ENCODE measurements around the gene AP2A1.

The AP2A1 gene

DNA sequence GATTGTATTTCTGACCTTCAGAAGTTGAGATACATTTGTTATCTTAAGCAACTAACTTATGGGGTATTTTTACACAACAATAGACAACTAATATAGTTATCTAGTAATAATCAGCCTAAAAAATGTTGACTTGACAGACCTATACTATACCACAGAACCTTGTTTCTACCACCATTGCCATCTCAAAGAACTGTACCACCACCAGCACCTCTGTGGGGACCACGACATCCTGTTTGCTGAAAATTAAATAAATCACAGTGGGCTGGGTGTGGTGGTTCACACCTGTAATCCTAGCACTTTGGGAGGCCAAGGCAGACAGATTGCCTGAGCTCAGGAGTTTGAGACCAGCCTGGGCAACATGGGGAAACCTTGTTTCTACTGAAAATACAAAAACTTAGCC is 27.7 kb upstream of the AP2A1 start:
- no peak overlapping the region for H3K4me3 ChIP-seq (ENCODE audit: low read depth, low read length)
- no peak for DNase-seq (ENCODE audit: low read depth)
- TF ChIP-seq, protein P1, sequence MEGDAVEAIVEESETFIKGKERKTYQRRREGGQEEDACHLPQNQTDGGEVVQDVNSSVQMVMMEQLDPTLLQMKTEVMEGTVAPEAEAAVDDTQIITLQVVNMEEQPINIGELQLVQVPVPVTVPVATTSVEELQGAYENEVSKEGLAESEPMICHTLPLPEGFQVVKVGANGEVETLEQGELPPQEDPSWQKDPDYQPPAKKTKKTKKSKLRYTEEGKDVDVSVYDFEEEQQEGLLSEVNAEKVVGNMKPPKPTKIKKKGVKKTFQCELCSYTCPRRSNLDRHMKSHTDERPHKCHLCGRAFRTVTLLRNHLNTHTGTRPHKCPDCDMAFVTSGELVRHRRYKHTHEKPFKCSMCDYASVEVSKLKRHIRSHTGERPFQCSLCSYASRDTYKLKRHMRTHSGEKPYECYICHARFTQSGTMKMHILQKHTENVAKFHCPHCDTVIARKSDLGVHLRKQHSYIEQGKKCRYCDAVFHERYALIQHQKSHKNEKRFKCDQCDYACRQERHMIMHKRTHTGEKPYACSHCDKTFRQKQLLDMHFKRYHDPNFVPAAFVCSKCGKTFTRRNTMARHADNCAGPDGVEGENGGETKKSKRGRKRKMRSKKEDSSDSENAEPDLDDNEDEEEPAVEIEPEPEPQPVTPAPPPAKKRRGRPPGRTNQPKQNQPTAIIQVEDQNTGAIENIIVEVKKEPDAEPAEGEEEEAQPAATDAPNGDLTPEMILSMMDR (IDR thresholded peaks at IDR 0.05; ENCODE audit: control insufficient read depth, extremely low read depth, insufficient read depth) = no peak

DNA sequence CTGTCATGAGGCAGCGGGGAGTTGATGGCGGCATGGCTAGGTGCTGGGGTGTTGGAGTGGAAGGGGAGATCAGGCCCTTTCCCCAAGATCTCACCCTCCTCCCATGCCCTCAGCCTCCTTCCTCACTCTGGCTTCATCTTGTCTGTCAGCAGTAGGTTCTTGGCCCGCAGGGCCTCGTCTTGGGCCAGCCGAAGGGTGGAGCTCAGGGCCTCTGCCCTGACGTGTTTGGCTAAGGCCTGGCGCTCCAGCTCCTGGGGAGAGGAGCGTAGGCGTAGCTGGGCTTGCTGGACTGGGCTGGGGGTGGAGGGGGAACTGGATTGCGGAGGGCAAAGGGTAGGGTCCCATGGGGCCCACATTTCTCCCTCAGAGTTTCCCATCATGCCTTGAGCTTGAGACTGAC is 26.9 kb upstream of the AP2A1 start:
- TF ChIP-seq, protein P1 (IDR thresholded peaks at IDR 0.05; ENCODE audit: control insufficient read depth, extremely low read depth, insufficient read depth) = no peak
- no peak for DNase-seq (ENCODE audit: low read depth)
- no peak overlapping the region for H3K4me3 ChIP-seq (ENCODE audit: low read depth, low read length)

DNA sequence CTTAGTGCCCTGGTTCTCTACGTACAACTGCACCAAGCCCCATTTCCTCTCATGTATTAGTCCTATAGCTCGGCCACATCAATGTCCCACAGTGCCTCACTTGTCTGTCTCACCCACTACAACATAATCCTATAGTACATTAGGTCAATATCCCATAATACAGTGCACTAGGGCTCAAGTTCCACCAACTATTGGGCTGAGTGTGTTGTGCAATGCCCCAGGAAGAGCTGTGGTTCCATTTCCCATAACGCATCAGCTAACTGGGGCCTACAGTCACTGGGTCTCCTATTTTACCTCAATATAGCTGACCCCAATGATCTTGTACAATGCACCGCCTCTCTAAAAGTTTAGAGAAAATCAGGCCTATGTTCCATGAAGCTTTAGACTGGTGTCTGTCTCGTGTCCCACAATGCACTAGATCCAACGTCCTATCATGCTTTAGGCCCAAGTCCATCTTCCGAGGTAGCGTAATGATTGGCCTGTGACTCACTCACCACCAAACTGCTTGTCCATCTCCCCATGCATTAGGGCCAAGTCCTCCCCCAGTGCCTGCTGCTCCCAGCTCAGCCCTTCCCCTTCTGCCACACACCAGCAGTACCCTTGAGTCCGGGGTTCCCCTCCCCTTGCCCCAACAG is 25.5 kb upstream of the AP2A1 start:
- TF ChIP-seq, protein P1 (IDR thresholded peaks at IDR 0.05; ENCODE audit: control insufficient read depth, extremely low read depth, insufficient read depth) = no peak
- no peak overlapping the region for H3K4me3 ChIP-seq (ENCODE audit: low read depth, low read length)
- DNase-seq (ENCODE audit: low read depth) = no peak

DNA sequence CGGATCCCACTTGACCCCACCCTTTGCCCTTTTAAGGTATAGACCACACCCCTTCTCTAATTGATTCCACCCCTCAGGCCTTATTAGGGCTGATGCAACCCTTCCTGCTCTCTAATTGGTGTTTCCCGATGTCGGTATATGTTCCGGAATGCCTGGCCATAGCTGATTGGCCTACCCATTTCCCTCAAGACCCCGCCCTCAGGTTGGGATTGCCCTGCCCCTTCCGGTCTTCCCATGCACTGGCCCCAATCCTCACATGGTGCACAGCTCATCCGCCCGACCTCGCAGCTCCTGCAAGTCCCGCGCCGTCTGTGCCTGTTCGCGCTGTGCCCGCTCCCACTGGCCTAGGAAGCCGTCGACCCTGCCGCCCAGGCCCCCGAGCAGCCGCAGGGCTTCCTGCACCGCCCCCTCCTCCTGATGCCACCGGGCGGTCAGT is 21.8 kb upstream of the AP2A1 start:
- TF ChIP-seq, protein P1 (IDR thresholded peaks at IDR 0.05; ENCODE audit: control insufficient read depth, extremely low read depth, insufficient read depth) = no peak
- no peak for DNase-seq (ENCODE audit: low read depth)
- H3K4me3 ChIP-seq (ENCODE audit: low read depth, low read length) = no peak overlapping the region

DNA sequence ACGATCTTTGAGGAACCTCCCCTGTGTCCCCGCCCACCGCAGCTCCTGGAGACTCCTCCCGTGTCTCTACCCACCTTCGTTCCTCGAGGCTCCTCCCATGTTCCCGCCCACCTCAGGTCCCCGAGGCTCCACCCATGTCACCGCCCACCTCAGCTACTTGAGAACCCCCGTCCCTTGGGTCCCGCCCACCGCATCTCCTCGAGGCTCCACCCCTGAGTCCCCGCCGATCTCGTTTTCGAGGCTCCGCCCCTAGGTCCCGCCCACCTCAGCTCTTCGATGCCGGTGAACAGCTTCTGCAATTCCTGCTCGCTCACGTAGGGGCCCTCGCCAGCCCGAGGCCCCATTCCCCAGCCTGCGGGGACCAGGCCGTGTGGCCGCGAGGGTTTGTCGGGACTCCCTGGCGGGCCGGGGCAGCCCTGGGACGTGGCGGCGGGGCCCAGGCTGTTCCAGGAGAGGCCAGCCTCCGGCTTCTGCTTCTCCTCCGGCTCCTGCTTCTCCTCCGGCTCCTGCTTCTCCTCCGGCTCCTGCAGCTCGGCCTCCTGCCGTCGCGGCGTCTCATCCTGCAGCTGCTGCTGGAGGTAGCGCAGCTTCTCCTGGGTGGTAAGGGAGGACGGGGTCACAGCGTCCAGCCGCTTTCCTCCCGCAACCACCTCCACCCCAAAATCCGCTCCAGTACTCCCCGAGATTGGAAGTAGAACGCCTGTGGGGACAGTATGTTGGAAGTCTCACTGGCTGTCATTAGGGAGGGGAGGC is 20.4 kb upstream of the AP2A1 start:
- DNase-seq (ENCODE audit: low read depth) = no peak
- H3K4me3 ChIP-seq (ENCODE audit: low read depth, low read length) = no peak overlapping the region
- TF ChIP-seq, protein P1 (IDR thresholded peaks at IDR 0.05; ENCODE audit: control insufficient read depth, extremely low read depth, insufficient read depth) = no peak

DNA sequence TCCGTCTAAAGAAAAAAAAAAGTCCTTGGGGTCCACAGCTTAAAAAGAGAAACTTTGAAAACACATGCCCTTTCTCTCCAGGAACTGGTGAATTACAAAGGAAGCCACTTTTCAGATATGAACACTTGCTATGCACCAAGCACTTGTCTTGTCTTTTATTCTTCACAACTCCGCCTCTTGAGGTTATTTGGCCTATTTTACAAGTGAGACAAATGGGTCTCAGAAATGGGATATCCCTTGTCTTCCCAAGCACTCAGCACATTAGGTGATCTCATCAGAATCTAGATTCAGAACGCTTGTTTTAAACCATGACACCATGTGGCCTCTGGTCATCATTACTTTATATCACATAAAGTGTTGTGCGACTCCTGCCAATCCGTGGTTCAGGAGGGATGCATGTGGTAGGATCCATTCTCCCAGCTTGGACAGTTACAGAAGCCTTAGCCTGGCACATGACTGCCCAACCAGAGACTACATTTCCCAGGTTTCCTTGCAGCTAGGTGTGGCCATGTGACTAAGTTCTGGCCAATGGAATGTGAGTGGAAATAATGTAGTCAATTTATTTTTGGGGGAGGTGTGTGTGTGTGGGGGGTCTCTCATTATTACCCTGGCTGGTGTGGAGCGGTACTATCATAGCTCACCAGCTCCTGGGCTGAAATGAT is 17.6 kb upstream of the AP2A1 start:
- TF ChIP-seq, protein P1 (IDR thresholded peaks at IDR 0.05; ENCODE audit: control insufficient read depth, extremely low read depth, insufficient read depth) = no peak
- H3K4me3 ChIP-seq (ENCODE audit: low read depth, low read length) = no peak overlapping the region
- no peak for DNase-seq (ENCODE audit: low read depth)
